Activated naive CD8-positive, alpha-beta T cell treated with anti-CD3 and anti-CD28 coated beads for 36 hours (primary cell): ENCODE data around the gene DNAH9. TPM values are rescaled to one million over a fixed set of nuclear protein-coding genes. Genes with fewer than 3 reads are reported as not detected.
A peak's percentile ranks its signal among the peaks of the same experiment; 100 is the strongest.

Experiments used
- DNase-seq: peaks from one replicate; pipeline ENCODE4 v3.0.0; 2021
- H3K27ac Mint-ChIP-seq: one replicate; pipeline ENCODE4 v1.8.0; 2022; ENCODE audit warnings: mild to moderate bottlenecking, moderate library complexity, mixed read lengths
- H3K27me3 Mint-ChIP-seq: one replicate; pipeline ENCODE4 v1.8.0; 2022; ENCODE audit warnings: mild to moderate bottlenecking, mixed read lengths
- H3K36me3 Mint-ChIP-seq: one replicate; pipeline ENCODE4 v1.8.0; 2021; ENCODE audit warnings: mild to moderate bottlenecking, mixed read lengths
- H3K4me1 Mint-ChIP-seq: one replicate; pipeline ENCODE4 v1.8.0; 2021; ENCODE audit warnings: mixed read lengths
- H3K4me3 Mint-ChIP-seq: one replicate; pipeline ENCODE4 v1.8.0; 2022; ENCODE audit warnings: mild to moderate bottlenecking, moderate library complexity, mixed read lengths
- H3K9me3 Mint-ChIP-seq: one replicate; pipeline ENCODE4 v1.8.0; 2022; ENCODE audit warnings: mixed read lengths
- total RNA-seq, 2 experiments: library from RNA; stranded (reverse); gene quantifications; one replicate each; pipeline ENCODE4 v1.2.3, GENCODE V29; 2021

Gene DNAH9
- total RNA-seq, 2 experiments from 2014 or later: not detected

- no peaks in the 10 kb centered on the region for H3K4me1 Mint-ChIP-seq
- no peak for DNase-seq
- H3K27me3 Mint-ChIP-seq: no peaks in the 10 kb centered on the region
- H3K9me3 Mint-ChIP-seq: peaks cover 7% of the 10 kb centered on the region
- H3K4me3 Mint-ChIP-seq: no peak overlapping the region
- no peak overlapping the region for H3K27ac Mint-ChIP-seq
- H3K36me3 Mint-ChIP-seq: no peaks in the 10 kb centered on the region
Measured at GRCh38 chr17:11855306-11855705, 257.0 kb downstream of the DNAH9 start.

- no peaks in the 10 kb centered on the region for H3K27me3 Mint-ChIP-seq
- peaks cover 7% of the 10 kb centered on the region for H3K9me3 Mint-ChIP-seq
- no peaks in the 10 kb centered on the region for H3K36me3 Mint-ChIP-seq
- H3K27ac Mint-ChIP-seq: no peak overlapping the region
- H3K4me1 Mint-ChIP-seq: no peaks in the 10 kb centered on the region
- H3K4me3 Mint-ChIP-seq: no peak overlapping the region
- DNase-seq: no peak
Measured at GRCh38 chr17:11857006-11857405, 258.7 kb downstream of the DNAH9 start.

- Mint-ChIP-seq H3K36me3 (no peaks in the 10 kb centered on the region), H3K27me3 (peaks cover 3% of the 10 kb centered on the region), H3K4me3 (no peak overlapping the region), H3K4me1 (no peaks in the 10 kb centered on the region), H3K9me3 (peaks cover 2% of the 10 kb centered on the region), H3K27ac (no peak overlapping the region)
- no peak for DNase-seq
Measured at GRCh38 chr17:11869680-11870394, 271.6 kb downstream of the DNAH9 start.

GRCh38 chr17:11871773-11872172 lies 273.5 kb downstream of the DNAH9 start:
- Mint-ChIP-seq H3K4me1 (no peaks in the 10 kb centered on the region), H3K9me3 (peaks cover 2% of the 10 kb centered on the region), H3K27me3 (peaks cover 3% of the 10 kb centered on the region), H3K27ac (no peak overlapping the region), H3K36me3 (no peaks in the 10 kb centered on the region), H3K4me3 (no peak overlapping the region)
- peak; percentile 1 for DNase-seq

- peaks cover 2% of the 10 kb centered on the region for H3K9me3 Mint-ChIP-seq
- no peaks in the 10 kb centered on the region for H3K27me3 Mint-ChIP-seq
- H3K36me3 Mint-ChIP-seq: no peaks in the 10 kb centered on the region
- H3K4me3 Mint-ChIP-seq: no peak overlapping the region
- H3K4me1 Mint-ChIP-seq: no peaks in the 10 kb centered on the region
- no peak for DNase-seq
- H3K27ac Mint-ChIP-seq: no peak overlapping the region
Measured at GRCh38 chr17:11874756-11875155, 276.5 kb downstream of the DNAH9 start.

- Mint-ChIP-seq H3K27me3 (peaks cover 4% of the 10 kb centered on the region), H3K27ac (no peak overlapping the region), H3K9me3 (no peaks in the 10 kb centered on the region), H3K4me3 (no peak overlapping the region), H3K4me1 (no peaks in the 10 kb centered on the region), H3K36me3 (no peaks in the 10 kb centered on the region)
- no peak for DNase-seq
Measured at GRCh38 chr17:11880714-11881113, 282.4 kb downstream of the DNAH9 start.

- H3K27me3 Mint-ChIP-seq: peaks cover 4% of the 10 kb centered on the region
- H3K27ac Mint-ChIP-seq: no peak overlapping the region
- H3K9me3 Mint-ChIP-seq: no peaks in the 10 kb centered on the region
- DNase-seq: no peak
- H3K36me3 Mint-ChIP-seq: no peaks in the 10 kb centered on the region
- H3K4me3 Mint-ChIP-seq: no peak overlapping the region
- H3K4me1 Mint-ChIP-seq: no peaks in the 10 kb centered on the region
Measured at GRCh38 chr17:11882716-11883115, 284.4 kb downstream of the DNAH9 start.

- DNase-seq: no peak
- H3K4me1 Mint-ChIP-seq: no peaks in the 10 kb centered on the region
- peaks cover 4% of the 10 kb centered on the region for H3K27me3 Mint-ChIP-seq
- no peaks in the 10 kb centered on the region for H3K9me3 Mint-ChIP-seq
- H3K27ac Mint-ChIP-seq: no peak overlapping the region
- H3K4me3 Mint-ChIP-seq: no peak overlapping the region
- no peaks in the 10 kb centered on the region for H3K36me3 Mint-ChIP-seq
Measured at GRCh38 chr17:11885051-11885450, 286.8 kb downstream of the DNAH9 start.

- no peaks in the 10 kb centered on the region for H3K36me3 Mint-ChIP-seq
- DNase-seq: no peak
Measured at GRCh38 chr17:11889266-11889665, 291.0 kb downstream of the DNAH9 start.

GRCh38 chr17:11893862-11894261 lies 295.6 kb downstream of the DNAH9 start:
- DNase-seq: no peak
- Mint-ChIP-seq H3K36me3 (no peaks in the 10 kb centered on the region), H3K4me1 (no peaks in the 10 kb centered on the region), H3K27ac (no peak overlapping the region), H3K4me3 (no peak overlapping the region), H3K27me3 (no peaks in the 10 kb centered on the region), H3K9me3 (no peaks in the 10 kb centered on the region)

More at GRCh38 chr17:11889266-11889665, 291.0 kb downstream of the DNAH9 start:
- Mint-ChIP-seq H3K4me3 (no peak overlapping the region), H3K4me1 (no peaks in the 10 kb centered on the region), H3K9me3 (no peaks in the 10 kb centered on the region), H3K27ac (no peak overlapping the region), H3K27me3 (no peaks in the 10 kb centered on the region)

- Mint-ChIP-seq H3K4me1 (no peaks in the 10 kb centered on the region), H3K27ac (no peak overlapping the region), H3K4me3 (no peak overlapping the region)
Measured at GRCh38 chr17:11896199-11896598, 297.9 kb downstream of the DNAH9 start.

GRCh38 chr17:11898526-11899235 lies 300.4 kb downstream of the DNAH9 start:
- Mint-ChIP-seq H3K4me1 (no peaks in the 10 kb centered on the region), H3K4me3 (no peak overlapping the region), H3K36me3 (no peaks in the 10 kb centered on the region), H3K9me3 (no peaks in the 10 kb centered on the region), H3K27me3 (peaks cover 16% of the 10 kb centered on the region), H3K27ac (no peak overlapping the region)
- no peak for DNase-seq

More at GRCh38 chr17:11896199-11896598, 297.9 kb downstream of the DNAH9 start:
- Mint-ChIP-seq H3K27me3 (peaks cover 16% of the 10 kb centered on the region), H3K9me3 (no peaks in the 10 kb centered on the region), H3K36me3 (no peaks in the 10 kb centered on the region)
- no peak for DNase-seq

GRCh38 chr17:11899537-11899942 lies 301.3 kb downstream of the DNAH9 start:
- Mint-ChIP-seq H3K4me3 (no peak overlapping the region), H3K27ac (no peak overlapping the region), H3K9me3 (no peaks in the 10 kb centered on the region), H3K27me3 (peaks cover 16% of the 10 kb centered on the region), H3K4me1 (no peaks in the 10 kb centered on the region), H3K36me3 (no peaks in the 10 kb centered on the region)
- no peak for DNase-seq

GRCh38 chr17:11900041-11900476 lies 301.8 kb downstream of the DNAH9 start:
- Mint-ChIP-seq H3K4me1 (no peaks in the 10 kb centered on the region), H3K27ac (no peak overlapping the region), H3K27me3 (peaks cover 16% of the 10 kb centered on the region), H3K9me3 (no peaks in the 10 kb centered on the region), H3K4me3 (no peak overlapping the region), H3K36me3 (no peaks in the 10 kb centered on the region)
- no peak for DNase-seq

- DNase-seq: no peak
- H3K9me3 Mint-ChIP-seq: no peaks in the 10 kb centered on the region
- H3K4me3 Mint-ChIP-seq: no peak overlapping the region
- H3K4me1 Mint-ChIP-seq: no peaks in the 10 kb centered on the region
- H3K27ac Mint-ChIP-seq: no peak overlapping the region
- H3K27me3 Mint-ChIP-seq: peaks cover 16% of the 10 kb centered on the region
- H3K36me3 Mint-ChIP-seq: no peaks in the 10 kb centered on the region
Measured at GRCh38 chr17:11900655-11901054, 302.4 kb downstream of the DNAH9 start.

GRCh38 chr17:11901931-11902330 lies 303.7 kb downstream of the DNAH9 start:
- peaks cover 16% of the 10 kb centered on the region for H3K27me3 Mint-ChIP-seq
- no peaks in the 10 kb centered on the region for H3K36me3 Mint-ChIP-seq
- no peak overlapping the region for H3K4me3 Mint-ChIP-seq
- H3K4me1 Mint-ChIP-seq: no peaks in the 10 kb centered on the region
- no peak overlapping the region for H3K27ac Mint-ChIP-seq
- DNase-seq: no peak
- H3K9me3 Mint-ChIP-seq: no peaks in the 10 kb centered on the region
